ENCODE data around the gene NXPE1.

GRCh38 chr11:114479331-114479730, 80.3 kb downstream of the NXPE1 start:
- TF ChIP-seq POLR2A (IDR thresholded peaks at IDR 0.05) (no peak), CTCF (IDR thresholded peaks at IDR 0.05) (no peak)
